KOPT-K1 (cell line): Measurements from ENCODE around the gene MN1.

ENCODE experiments used
- H3K27ac ChIP-seq: fragments of 200-600 bp; sonication (generic); 2 replicates; pipeline ENCODE4 v1.5.1; 2016; ENCODE audit warnings: antibody characterized with exemption, mild to moderate bottlenecking, low read depth, low read length; ENCODE audit not compliant: poor library complexity, severe bottlenecking
- H3K36me3 ChIP-seq: fragments of 200-600 bp; sonication (generic); 2 replicates; pipeline ENCODE4 v1.5.1; 2017; ENCODE audit warnings: antibody characterized with exemption, mild to moderate bottlenecking, low read length, moderate library complexity; ENCODE audit not compliant: insufficient read depth
- H3K9me3 ChIP-seq: fragments of 200-600 bp; sonication (generic); 2 replicates; pipeline ENCODE4 v1.5.1; 2017; ENCODE audit warnings: antibody characterized with exemption, low read length, mild to moderate bottlenecking; ENCODE audit not compliant: insufficient read depth, poor library complexity, severe bottlenecking

The MN1 gene

GRCh38 chr22:27835446-27835845 is 33.9 kb upstream of the MN1 start:
- Histone ChIP-seq H3K27ac (no peak overlapping the region), H3K36me3 (no peaks in the 10 kb centered on the region), H3K9me3 (peaks cover 10% of the 10 kb centered on the region)

- Histone ChIP-seq H3K27ac (no peak overlapping the region), H3K36me3 (no peaks in the 10 kb centered on the region), H3K9me3 (peaks cover 10% of the 10 kb centered on the region)
Measured at GRCh38 chr22:27834364-27835185, 33.0 kb upstream of the MN1 start.

- H3K9me3 ChIP-seq: peaks cover 10% of the 10 kb centered on the region
- H3K36me3 ChIP-seq: no peaks in the 10 kb centered on the region
- H3K27ac ChIP-seq: no peak overlapping the region
Measured at GRCh38 chr22:27833803-27834202, 32.2 kb upstream of the MN1 start.

DNA sequence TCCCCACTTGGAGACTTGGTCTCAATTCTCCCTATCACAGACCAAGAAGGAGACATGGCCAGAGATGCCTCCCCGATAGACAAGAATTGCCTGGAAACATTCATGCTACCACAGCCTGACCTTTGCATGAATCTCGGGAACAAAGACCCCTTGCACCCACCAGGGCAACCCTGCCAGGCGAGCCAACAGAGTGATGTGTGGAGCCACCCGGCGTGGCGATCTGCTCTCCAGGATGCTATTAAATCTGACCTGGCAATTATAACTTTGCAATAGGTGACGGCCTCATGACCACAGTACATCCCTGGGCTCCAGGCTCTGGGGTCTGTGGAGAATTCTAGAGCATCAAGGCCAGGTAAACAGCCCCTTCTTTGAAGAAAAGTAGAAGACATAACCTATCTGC is 31.1 kb upstream of the MN1 start:
- peaks cover under 1% of the 10 kb centered on the region for H3K9me3 ChIP-seq
- no peaks in the 10 kb centered on the region for H3K36me3 ChIP-seq
- no peak overlapping the region for H3K27ac ChIP-seq

GRCh38 chr22:27829620-27830019 is 28.1 kb upstream of the MN1 start:
- H3K27ac ChIP-seq: no peak overlapping the region
- H3K36me3 ChIP-seq: no peaks in the 10 kb centered on the region
- H3K9me3 ChIP-seq: no peaks in the 10 kb centered on the region

GRCh38 chr22:27827604-27828587 is 26.3 kb upstream of the MN1 start:
- Histone ChIP-seq H3K9me3 (no peaks in the 10 kb centered on the region), H3K36me3 (no peaks in the 10 kb centered on the region)

DNA sequence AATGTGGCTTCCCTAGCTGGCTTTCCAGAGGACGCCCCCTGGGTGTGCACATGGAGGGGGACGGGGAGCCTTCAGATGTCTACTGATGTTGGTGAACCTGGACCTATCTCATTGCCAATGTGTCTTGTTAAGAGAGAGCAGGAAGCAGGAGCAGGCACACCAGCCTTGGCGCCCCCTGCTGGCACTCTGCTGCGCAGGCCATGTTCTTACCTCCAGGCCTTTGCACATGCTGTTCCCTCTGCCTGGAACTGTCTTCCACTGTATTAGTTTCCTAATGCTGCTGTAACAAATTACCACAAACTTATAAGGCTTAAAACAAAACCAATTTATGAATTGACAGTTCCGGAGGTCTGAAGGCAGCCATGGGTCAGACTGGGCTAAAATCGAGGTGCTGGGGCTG is 23.6 kb upstream of the MN1 start:
- Histone ChIP-seq H3K9me3 (no peaks in the 10 kb centered on the region), H3K27ac (no peak overlapping the region), H3K36me3 (no peaks in the 10 kb centered on the region)

More at GRCh38 chr22:27827604-27828587, 26.3 kb upstream of the MN1 start:
- H3K27ac ChIP-seq: no peak overlapping the region

DNA sequence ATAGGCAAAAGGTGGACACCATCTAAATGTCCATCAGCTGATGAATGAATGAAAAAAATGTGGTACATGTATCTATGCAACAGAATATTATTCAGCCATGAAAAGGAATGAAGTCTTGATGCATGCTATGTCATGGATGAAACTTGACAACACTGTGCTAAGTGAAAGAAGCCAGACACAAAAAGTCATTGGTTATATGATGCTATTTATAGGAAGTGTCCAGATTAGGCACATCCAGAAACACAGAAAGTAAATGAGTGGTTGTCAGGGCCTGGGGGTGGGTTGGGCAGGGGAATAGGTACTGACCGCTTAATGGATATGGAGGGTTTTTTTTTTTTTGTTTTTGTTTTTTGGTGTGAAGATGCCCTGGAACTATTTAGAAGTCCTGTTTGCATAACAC is 21.7 kb upstream of the MN1 start:
- no peaks in the 10 kb centered on the region for H3K9me3 ChIP-seq
- H3K36me3 ChIP-seq: no peaks in the 10 kb centered on the region
- no peak overlapping the region for H3K27ac ChIP-seq

GRCh38 chr22:27820896-27821866 is 19.6 kb upstream of the MN1 start:
- no peaks in the 10 kb centered on the region for H3K9me3 ChIP-seq
- no peak overlapping the region for H3K27ac ChIP-seq
- no peaks in the 10 kb centered on the region for H3K36me3 ChIP-seq

DNA sequence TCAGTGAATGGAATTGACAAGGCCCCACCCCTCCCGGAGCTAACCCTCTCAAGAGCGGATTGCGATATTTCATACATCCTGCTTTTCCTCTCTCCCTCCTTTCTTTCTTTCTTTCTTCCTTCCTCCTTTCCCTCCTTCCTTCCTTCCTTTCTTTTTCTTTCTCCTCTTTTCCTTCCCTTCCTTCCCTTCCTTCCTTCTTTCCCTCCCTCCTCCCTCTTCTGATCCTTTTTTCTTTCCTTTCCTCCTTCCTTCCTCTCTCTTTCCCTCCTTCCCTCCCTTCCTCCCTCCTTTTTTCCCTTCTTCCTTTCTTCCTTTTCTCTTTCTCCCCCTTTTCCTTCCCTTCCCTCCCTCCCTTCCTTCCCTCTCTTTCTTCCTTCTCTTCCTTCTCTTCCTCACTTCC is 15.0 kb upstream of the MN1 start:
- Histone ChIP-seq H3K27ac (no peak overlapping the region), H3K36me3 (no peaks in the 10 kb centered on the region), H3K9me3 (no peaks in the 10 kb centered on the region)

GRCh38 chr22:27815826-27816530 is 14.4 kb upstream of the MN1 start:
- H3K36me3 ChIP-seq: no peaks in the 10 kb centered on the region
- no peaks in the 10 kb centered on the region for H3K9me3 ChIP-seq
- no peak overlapping the region for H3K27ac ChIP-seq

DNA sequence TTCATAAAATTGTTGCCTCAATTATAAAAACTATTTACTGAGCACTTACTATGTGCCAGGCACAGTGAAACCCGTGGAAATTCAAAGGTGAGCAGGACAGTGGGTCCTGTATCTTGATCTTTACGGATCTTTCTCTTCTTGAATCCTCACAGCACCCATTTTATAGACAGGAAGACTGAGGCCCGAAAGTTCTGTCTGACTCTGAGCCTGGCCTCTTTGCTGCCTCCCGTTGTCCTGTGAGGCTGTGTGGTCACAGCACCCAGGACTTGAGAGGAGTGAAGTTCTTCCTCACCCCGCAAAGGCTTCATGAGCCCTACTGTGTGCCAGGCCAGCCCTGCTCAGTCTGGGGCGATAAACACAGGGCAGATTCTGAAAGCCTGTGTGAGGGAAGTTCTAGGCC is 13.4 kb upstream of the MN1 start:
- Histone ChIP-seq H3K9me3 (no peaks in the 10 kb centered on the region), H3K27ac (no peak overlapping the region)

GRCh38 chr22:27811778-27812177 is 10.2 kb upstream of the MN1 start:
- Histone ChIP-seq H3K27ac (no peak overlapping the region), H3K36me3 (no peaks in the 10 kb centered on the region), H3K9me3 (no peaks in the 10 kb centered on the region)

More for the DNA sequence above, 13.4 kb upstream of the MN1 start:
- no peaks in the 10 kb centered on the region for H3K36me3 ChIP-seq

GRCh38 chr22:27810609-27811151 is 9.1 kb upstream of the MN1 start:
- Histone ChIP-seq H3K27ac (no peak overlapping the region), H3K9me3 (no peaks in the 10 kb centered on the region), H3K36me3 (no peaks in the 10 kb centered on the region)
